ENCODE measurements around the gene TRAPPC6A. TPM values are rescaled to one million over a fixed set of nuclear protein-coding genes. Genes with fewer than 3 reads are reported as not detected.

Gene TRAPPC6A
- total and polyA plus RNA-seq, 2 experiments from 2014 or later, result 29.4 to 74.7 TPM

DNA sequence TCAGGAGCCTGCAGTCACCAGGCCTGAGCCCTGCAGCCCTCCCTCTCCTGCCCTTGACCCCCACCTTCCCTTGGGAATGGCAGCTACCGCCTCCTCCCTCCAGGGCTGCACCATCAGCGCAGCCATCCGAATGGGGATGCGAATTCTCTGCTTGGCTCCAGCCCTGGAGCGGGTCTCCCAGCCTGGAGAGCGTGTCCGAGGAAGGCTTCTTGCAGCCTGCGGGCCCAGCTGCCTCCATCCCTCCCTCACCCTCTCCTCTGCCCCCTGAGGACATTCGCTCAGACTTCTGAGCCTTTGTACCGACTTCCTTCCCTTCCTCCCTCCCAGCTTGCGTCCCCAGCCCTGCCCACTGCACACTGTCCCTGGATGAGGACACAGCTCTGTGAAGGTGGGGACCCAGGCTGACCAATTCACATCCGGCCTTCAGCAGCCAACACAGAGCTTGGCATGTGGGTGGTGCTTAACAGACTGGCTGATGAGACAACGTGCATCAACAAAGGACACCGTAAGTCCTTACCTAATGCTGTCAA is 11.2 kb downstream of the TRAPPC6A start (continued):
- TF ChIP-seq, protein P1, sequence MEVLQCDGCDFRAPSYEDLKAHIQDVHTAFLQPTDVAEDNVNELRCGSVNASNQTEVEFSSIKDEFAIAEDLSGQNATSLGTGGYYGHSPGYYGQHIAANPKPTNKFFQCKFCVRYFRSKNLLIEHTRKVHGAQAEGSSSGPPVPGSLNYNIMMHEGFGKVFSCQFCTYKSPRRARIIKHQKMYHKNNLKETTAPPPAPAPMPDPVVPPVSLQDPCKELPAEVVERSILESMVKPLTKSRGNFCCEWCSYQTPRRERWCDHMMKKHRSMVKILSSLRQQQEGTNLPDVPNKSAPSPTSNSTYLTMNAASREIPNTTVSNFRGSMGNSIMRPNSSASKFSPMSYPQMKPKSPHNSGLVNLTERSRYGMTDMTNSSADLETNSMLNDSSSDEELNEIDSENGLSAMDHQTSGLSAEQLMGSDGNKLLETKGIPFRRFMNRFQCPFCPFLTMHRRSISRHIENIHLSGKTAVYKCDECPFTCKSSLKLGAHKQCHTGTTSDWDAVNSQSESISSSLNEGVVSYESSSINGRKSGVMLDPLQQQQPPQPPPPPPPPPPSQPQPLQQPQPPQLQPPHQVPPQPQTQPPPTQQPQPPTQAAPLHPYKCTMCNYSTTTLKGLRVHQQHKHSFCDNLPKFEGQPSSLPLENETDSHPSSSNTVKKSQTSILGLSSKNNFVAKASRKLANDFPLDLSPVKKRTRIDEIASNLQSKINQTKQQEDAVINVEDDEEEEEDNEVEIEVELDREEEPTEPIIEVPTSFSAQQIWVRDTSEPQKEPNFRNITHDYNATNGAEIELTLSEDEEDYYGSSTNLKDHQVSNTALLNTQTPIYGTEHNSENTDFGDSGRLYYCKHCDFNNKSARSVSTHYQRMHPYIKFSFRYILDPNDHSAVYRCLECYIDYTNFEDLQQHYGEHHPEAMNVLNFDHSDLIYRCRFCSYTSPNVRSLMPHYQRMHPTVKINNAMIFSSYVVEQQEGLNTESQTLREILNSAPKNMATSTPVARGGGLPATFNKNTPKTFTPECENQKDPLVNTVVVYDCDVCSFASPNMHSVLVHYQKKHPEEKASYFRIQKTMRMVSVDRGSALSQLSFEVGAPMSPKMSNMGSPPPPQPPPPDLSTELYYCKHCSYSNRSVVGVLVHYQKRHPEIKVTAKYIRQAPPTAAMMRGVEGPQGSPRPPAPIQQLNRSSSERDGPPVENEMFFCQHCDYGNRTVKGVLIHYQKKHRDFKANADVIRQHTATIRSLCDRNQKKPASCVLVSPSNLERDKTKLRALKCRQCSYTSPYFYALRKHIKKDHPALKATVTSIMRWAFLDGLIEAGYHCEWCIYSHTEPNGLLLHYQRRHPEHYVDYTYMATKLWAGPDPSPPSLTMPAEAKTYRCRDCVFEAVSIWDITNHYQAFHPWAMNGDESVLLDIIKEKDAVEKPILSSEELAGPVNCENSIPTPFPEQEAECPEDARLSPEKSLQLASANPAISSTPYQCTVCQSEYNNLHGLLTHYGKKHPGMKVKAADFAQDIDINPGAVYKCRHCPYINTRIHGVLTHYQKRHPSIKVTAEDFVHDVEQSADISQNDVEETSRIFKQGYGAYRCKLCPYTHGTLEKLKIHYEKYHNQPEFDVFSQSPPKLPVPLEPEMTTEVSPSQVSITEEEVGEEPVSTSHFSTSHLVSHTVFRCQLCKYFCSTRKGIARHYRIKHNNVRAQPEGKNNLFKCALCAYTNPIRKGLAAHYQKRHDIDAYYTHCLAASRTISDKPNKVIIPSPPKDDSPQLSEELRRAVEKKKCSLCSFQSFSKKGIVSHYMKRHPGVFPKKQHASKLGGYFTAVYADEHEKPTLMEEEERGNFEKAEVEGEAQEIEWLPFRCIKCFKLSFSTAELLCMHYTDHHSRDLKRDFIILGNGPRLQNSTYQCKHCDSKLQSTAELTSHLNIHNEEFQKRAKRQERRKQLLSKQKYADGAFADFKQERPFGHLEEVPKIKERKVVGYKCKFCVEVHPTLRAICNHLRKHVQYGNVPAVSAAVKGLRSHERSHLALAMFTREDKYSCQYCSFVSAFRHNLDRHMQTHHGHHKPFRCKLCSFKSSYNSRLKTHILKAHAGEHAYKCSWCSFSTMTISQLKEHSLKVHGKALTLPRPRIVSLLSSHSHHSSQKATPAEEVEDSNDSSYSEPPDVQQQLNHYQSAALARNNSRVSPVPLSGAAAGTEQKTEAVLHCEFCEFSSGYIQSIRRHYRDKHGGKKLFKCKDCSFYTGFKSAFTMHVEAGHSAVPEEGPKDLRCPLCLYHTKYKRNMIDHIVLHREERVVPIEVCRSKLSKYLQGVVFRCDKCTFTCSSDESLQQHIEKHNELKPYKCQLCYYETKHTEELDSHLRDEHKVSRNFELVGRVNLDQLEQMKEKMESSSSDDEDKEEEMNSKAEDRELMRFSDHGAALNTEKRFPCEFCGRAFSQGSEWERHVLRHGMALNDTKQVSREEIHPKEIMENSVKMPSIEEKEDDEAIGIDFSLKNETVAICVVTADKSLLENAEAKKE (CRISPR knock-in tag; IDR thresholded peaks at IDR 0.05), result no peak
- TF ChIP-seq ZNF331 (CRISPR knock-in tag; IDR thresholded peaks at IDR 0.05; ENCODE audit: low read depth), result no peak

DNA sequence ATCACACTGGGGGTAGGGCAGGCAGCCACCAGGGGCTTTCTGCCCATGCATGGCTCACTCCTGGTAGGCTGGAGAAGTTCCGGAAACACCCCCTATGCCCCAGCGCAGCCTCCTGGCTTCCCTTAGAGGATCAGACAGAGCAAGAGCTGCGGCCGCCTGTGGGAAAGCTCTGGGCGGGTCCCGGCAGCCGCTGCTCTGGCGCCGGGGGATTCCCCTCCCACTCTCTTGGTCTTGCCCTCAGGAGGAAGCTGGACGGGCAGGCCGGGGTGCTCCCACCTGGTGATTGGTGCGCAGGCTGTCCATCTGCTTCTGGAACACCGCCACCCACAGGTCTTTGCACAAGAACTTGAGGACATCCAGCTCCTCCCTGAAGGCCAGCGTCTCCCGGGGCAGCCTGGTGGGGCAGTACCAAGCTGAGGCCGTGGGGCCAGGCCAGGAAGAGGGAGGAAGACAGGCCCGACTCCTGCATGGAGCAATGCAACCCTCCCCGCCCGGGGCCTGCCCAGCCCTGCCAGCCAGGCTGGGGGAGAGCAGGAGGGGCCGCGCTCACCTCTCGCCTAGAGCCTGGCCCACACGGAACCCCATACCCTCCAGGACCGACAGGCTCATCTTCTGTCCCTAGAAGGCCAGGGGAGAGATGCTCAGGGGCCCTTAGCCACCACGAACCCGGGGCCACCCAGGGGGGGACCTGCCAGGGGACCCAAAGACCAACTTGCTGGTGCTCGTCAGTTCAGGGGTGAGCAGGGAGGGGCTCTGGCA is 13.3 kb downstream of the TRAPPC6A start:
- Histone ChIP-seq H2AFZ (no peak overlapping the region), H3K4me3 (no peak overlapping the region), H3F3A (replicated peaks; ENCODE audit: low read depth) (no peaks in the 10 kb centered on the region; the same call in 1 of the 2 replicates), H3K4me2 (no peak overlapping the region), H3K36me3 (ENCODE audit: insufficient read depth) (no peaks in the 10 kb centered on the region), H4K20me1 (replicated peaks; ENCODE audit: insufficient read depth) (no peaks in the 10 kb centered on the region; the same call in 1 of the 2 replicates), H3K27me3 (ENCODE audit: insufficient read depth) (no peaks in the 10 kb centered on the region), H3K79me2 (replicated peaks; ENCODE audit: insufficient read depth) (no peaks in the 10 kb centered on the region), H3K9me2 (ENCODE audit: insufficient read depth) (no peaks in the 10 kb centered on the region), H3K4me1 (ENCODE audit: insufficient read depth) (0 out of 2 replicates have a peak, but pooled peaks cover 4% of the 10 kb centered on the region), H3K27ac (ENCODE audit: low read depth) (no peak overlapping the region)
- peaks cover 10% of the 10 kb centered on the region for H3K27me3 Mint-ChIP-seq (ENCODE audit: insufficient read depth, low read depth, poor library complexity)
- ATAC-seq (peak; percentile 56), DNase-seq (ENCODE audit: low spot score) (peak; percentile 82)
- H3K4me3 Mint-ChIP-seq, result no peak overlapping the region
- TF ChIP-seq, protein P2, sequence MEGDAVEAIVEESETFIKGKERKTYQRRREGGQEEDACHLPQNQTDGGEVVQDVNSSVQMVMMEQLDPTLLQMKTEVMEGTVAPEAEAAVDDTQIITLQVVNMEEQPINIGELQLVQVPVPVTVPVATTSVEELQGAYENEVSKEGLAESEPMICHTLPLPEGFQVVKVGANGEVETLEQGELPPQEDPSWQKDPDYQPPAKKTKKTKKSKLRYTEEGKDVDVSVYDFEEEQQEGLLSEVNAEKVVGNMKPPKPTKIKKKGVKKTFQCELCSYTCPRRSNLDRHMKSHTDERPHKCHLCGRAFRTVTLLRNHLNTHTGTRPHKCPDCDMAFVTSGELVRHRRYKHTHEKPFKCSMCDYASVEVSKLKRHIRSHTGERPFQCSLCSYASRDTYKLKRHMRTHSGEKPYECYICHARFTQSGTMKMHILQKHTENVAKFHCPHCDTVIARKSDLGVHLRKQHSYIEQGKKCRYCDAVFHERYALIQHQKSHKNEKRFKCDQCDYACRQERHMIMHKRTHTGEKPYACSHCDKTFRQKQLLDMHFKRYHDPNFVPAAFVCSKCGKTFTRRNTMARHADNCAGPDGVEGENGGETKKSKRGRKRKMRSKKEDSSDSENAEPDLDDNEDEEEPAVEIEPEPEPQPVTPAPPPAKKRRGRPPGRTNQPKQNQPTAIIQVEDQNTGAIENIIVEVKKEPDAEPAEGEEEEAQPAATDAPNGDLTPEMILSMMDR (conservative IDR thresholded peaks at IDR 0.05; ENCODE audit: low read depth in 2 of 2), result peak in 1 of 2 experiments; percentile 35; a peak in 1 of 4 replicates
- no peak for TF ChIP-seq EZH2 (IDR thresholded peaks at IDR 0.05; ENCODE audit: low read depth, unreplicated experiment)
- no peaks in the 10 kb centered on the region; the same call in 2 of the 3 replicates for H3K9me3 Mint-ChIP-seq
- H3K36me3 Mint-ChIP-seq (ENCODE audit: low read depth), result no peaks in the 10 kb centered on the region
- H3K27ac Mint-ChIP-seq, result no peak overlapping the region
- H3K4me1 Mint-ChIP-seq, result peaks cover 20% of the 10 kb centered on the region
